T-cell (primary cell): ENCODE measurements around the gene KITLG. TPM values are rescaled to one million over a fixed set of nuclear protein-coding genes. Genes with fewer than 3 reads are reported as not detected.
"Not testable (repeated sequence)": the region's sequence is repeated elsewhere in the genome, so short reads cannot be mapped to it uniquely, and the experiment has no call there.

Experiments used
- ATAC-seq, 4 experiments: fragments of 200-7000 bp in 3 of 4; fragments of 150-1000 bp in 1 of 4; cut with Tn5 transposase; replicated peaks in 1 of 4; 1 replicate in 3 of 4; 2 replicates in 1 of 4; pipeline ENCODE4 v1.10.0; 2021; ENCODE audit warnings: moderate library complexity in 3 of 4, mild to moderate bottlenecking in 2 of 4, moderate number of reproducible peaks in 1 of 4
- CTCF ChIA-PET, 2 donors: fragments of 300-600 bp; sonication (Branson Sonifier 250); formaldehyde crosslinking; loops; one replicate each; lab custom pipeline; 2022; ENCODE audit warnings: antibody characterized with exemption in 2 of 2; lab: Charles Lee
- POLR2A ChIA-PET, 2 donors: fragments of 300-600 bp; sonication (Branson Sonifier 250); formaldehyde crosslinking; loops; one replicate each; lab custom pipeline; 2022; ENCODE audit warnings: antibody characterized with exemption in 2 of 2; lab: Charles Lee
- DNase-seq, 35 experiments: peaks; one replicate each; pipeline versions ENCODE4 v3.0.0 to v3.0.0-alpha.2; 2013 to 2023
- H3K27ac ChIP-seq: one replicate; pipeline ENCODE4 v1.5.1; 2013; ENCODE audit warnings: low read length
- H3K27me3 ChIP-seq, 2 experiments: replicated peaks in 1 of 2; 1 replicate in 1 of 2; 2 replicates in 1 of 2; pipeline versions ENCODE4 v1.6.1 to v1.7.0; 2013; ENCODE audit warnings: low read length in 1 of 2, mixed read lengths in 1 of 2; ENCODE audit not compliant: control insufficient read depth in 2 of 2, insufficient read depth in 2 of 2; ENCODE audit errors: extremely low read depth in 1 of 2
- H3K36me3 ChIP-seq, 2 donors: 1 replicate in 1 of 2; 2 replicates in 1 of 2; pipeline versions ENCODE4 v1.6.1 to v1.7.0; 2013; ENCODE audit warnings: low read length in 1 of 2; ENCODE audit not compliant: control insufficient read depth in 2 of 2, insufficient read depth in 1 of 2; ENCODE audit errors: extremely low read depth in 1 of 2
- H3K4me1 ChIP-seq, 2 experiments: 1 replicate in 1 of 2; 2 replicates in 1 of 2; pipeline versions ENCODE4 v1.6.1 to v1.7.0; 2013; ENCODE audit warnings: low read length in 2 of 2, mixed read lengths in 1 of 2; ENCODE audit not compliant: insufficient read depth in 2 of 2, control insufficient read depth in 1 of 2; ENCODE audit errors: extremely low read depth in 1 of 2
- H3K4me3 ChIP-seq, 2 donors: 1 replicate in 1 of 2; 2 replicates in 1 of 2; pipeline versions ENCODE4 v1.5.1 to v1.7.0; 2013; ENCODE audit warnings: mild to moderate bottlenecking in 2 of 2, low read length in 1 of 2, moderate library complexity in 1 of 2; ENCODE audit not compliant: control insufficient read depth in 1 of 2; ENCODE audit errors: extremely low read depth in 1 of 2
- H3K9me3 ChIP-seq: 2 replicates; pipeline ENCODE4 v1.7.0; 2013
- H3K27ac Mint-ChIP-seq, 2 donors: one replicate each; pipeline ENCODE4 v1.8.0; 2020 to 2021; ENCODE audit warnings: mild to moderate bottlenecking in 2 of 2, mixed read lengths in 2 of 2
- H3K27me3 Mint-ChIP-seq, 2 donors: one replicate each; pipeline ENCODE4 v1.8.0; 2021 to 2022; ENCODE audit warnings: mixed read lengths in 2 of 2
- H3K36me3 Mint-ChIP-seq: one replicate; pipeline ENCODE4 v1.8.0; 2021; ENCODE audit warnings: mixed read lengths
- H3K4me1 Mint-ChIP-seq, 3 donors: one replicate each; pipeline ENCODE4 v1.8.0; 2020 to 2022; ENCODE audit warnings: mixed read lengths in 3 of 3, mild to moderate bottlenecking in 1 of 3
- H3K4me3 Mint-ChIP-seq, 3 donors: one replicate each; pipeline ENCODE4 v1.8.0; 2020 to 2022; ENCODE audit warnings: mild to moderate bottlenecking in 3 of 3, mixed read lengths in 3 of 3, moderate library complexity in 3 of 3
- H3K9me3 Mint-ChIP-seq, 3 donors: one replicate each; pipeline ENCODE4 v1.8.0; 2020 to 2022; ENCODE audit warnings: mixed read lengths in 3 of 3
- WGBS: methylation state at CpG from one replicate; pipeline ENCODE4 v1.1.5; 2013; ENCODE audit warnings: missing lambda C conversion rate; ENCODE audit not compliant: insufficient coverage; 5-methylcytosine and 5-hydroxymethylcytosine counted together
- total RNA-seq, 35 experiments: library from RNA in 6 of 35; stranded (reverse) in 6 of 35; fragments of 120-200 nt in 1 of 35; gene quantifications; one replicate each; pipeline versions ENCODE4 v1.2.1 to v1.2.4 and lab custom pipeline; 2013 to 2026

The KITLG gene
- total RNA-seq, 5 donors from 2014 or later (not counting 1 experiment from before 2014, with no cell fraction given): 0.16 to 0.66 (median 0.29) TPM; not detected in 2

GRCh38 chr12:88509347-88509746 lies 70.9 kb downstream of the KITLG start:
- Mint-ChIP-seq H3K36me3 (no peaks in the 10 kb centered on the region), H3K4me1 (no peaks in the 10 kb centered on the region), H3K4me3 (no peak overlapping the region), H3K27me3 (no peaks in the 10 kb centered on the region), H3K9me3 (no peaks in the 10 kb centered on the region), H3K27ac (no peak overlapping the region)
- WGBS: no CpG with 5 or more reads among the region's 5 CpGs
- Histone ChIP-seq H3K4me1 (no peaks in the 10 kb centered on the region), H3K27me3 (no peaks in the 10 kb centered on the region), H3K36me3 (no peaks in the 10 kb centered on the region), H3K27ac (no peak overlapping the region), H3K9me3 (no peaks in the 10 kb centered on the region), H3K4me3 (no peak overlapping the region)
- ATAC-seq (no peak), DNase-seq (no peak)
- POLR2A ChIA-PET: interaction anchor here in 1 of 2 donors (0.6 kb wide), 1 partner anchor 1673 kb away, joined by 3 read pairs; no protein-coding TSS in a partner anchor
- CTCF ChIA-PET: no interaction called here

DNA sequence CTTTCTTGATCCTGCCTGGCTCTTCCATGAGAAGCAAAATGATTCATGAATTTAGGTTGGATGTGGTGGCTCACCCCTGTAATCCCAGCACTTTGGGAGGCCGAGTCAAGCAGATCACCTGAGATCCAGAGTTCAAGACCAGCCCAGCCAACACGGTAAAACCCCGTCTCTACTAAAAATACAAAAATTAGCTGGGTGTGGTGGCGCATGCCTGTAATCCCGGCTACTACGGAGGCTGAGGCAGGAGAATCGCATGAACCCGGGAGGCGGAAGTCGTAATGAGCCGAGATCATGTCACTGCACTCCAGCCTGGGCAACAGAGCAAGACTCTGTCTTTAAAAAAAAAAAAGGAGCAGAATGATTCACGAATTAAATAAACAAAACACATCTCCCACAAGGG lies 72.4 kb downstream of the KITLG start:
- H3K27ac Mint-ChIP-seq, H3K27me3 ChIP-seq, H3K9me3 ChIP-seq, ATAC-seq, H3K36me3 ChIP-seq, POLR2A ChIA-PET, CTCF ChIA-PET, H3K4me3 ChIP-seq, H3K27ac ChIP-seq, H3K4me3 Mint-ChIP-seq, H3K4me1 Mint-ChIP-seq, H3K36me3 Mint-ChIP-seq, DNase-seq, H3K27me3 Mint-ChIP-seq, H3K4me1 ChIP-seq, H3K9me3 Mint-ChIP-seq: not testable (repeated sequence)
- WGBS: 95% methylated on average over 10 of the region's 12 CpGs

- CTCF ChIA-PET: no interaction called here
- Mint-ChIP-seq H3K9me3 (no peaks in the 10 kb centered on the region), H3K4me3 (no peak overlapping the region), H3K36me3 (no peaks in the 10 kb centered on the region), H3K27me3 (no peaks in the 10 kb centered on the region), H3K27ac (no peak overlapping the region), H3K4me1 (no peaks in the 10 kb centered on the region)
- H3K4me3 ChIP-seq: no peak overlapping the region
- H3K36me3 ChIP-seq: no peaks in the 10 kb centered on the region
- no peaks in the 10 kb centered on the region for H3K27me3 ChIP-seq
- DNase-seq (no peak), ATAC-seq (no peak)
- H3K27ac ChIP-seq: no peak overlapping the region
- no CpG with 5 or more reads among the region's 1 CpG for WGBS
- no peaks in the 10 kb centered on the region for H3K9me3 ChIP-seq
- POLR2A ChIA-PET: no interaction called here
- no peaks in the 10 kb centered on the region for H3K4me1 ChIP-seq
Measured at GRCh38 chr12:88507270-88507669, 73.0 kb downstream of the KITLG start.

DNA sequence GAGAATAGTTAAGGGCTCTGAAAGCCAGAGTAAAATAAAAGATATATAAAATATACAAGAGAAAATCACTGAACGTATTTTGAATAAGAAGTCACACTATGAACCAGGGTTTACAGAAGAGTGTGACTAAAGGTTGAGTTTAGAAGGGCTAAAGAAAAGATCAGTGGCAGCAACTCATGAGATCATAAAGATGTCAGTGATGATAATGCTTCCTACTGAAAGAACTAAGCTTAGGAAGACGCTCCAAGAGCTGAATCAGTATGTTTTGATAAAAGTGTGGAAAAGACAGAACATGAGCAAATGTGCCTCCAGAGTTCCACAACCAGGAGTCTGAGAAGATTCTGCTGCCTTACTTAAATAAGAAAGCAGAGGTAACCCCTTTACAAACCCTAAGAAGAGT lies 74.6 kb downstream of the KITLG start:
- POLR2A ChIA-PET: no interaction called here

GRCh38 chr12:88503281-88503703 lies 77.0 kb downstream of the KITLG start:
- no peaks in the 10 kb centered on the region for H3K27me3 Mint-ChIP-seq
- Histone ChIP-seq H3K4me3 (no peak overlapping the region), H3K27me3 (no peaks in the 10 kb centered on the region), H3K4me1 (no peaks in the 10 kb centered on the region), H3K27ac (no peak overlapping the region), H3K36me3 (no peaks in the 10 kb centered on the region), H3K9me3 (no peaks in the 10 kb centered on the region)
- WGBS: no CpG with 5 or more reads among the region's 3 CpGs
- H3K4me1 Mint-ChIP-seq: no peaks in the 10 kb centered on the region
- peaks cover 0 to 12% (median 10%) of the 10 kb centered on the region in 3 donors for H3K9me3 Mint-ChIP-seq
- H3K36me3 Mint-ChIP-seq: no peaks in the 10 kb centered on the region
- no peak overlapping the region for H3K27ac Mint-ChIP-seq
- no peak for DNase-seq
- CTCF ChIA-PET: no interaction called here
- no peak overlapping the region for H3K4me3 Mint-ChIP-seq
- POLR2A ChIA-PET: no interaction called here
- ATAC-seq: no peak

More for the DNA sequence above, 74.6 kb downstream of the KITLG start:
- CTCF ChIA-PET: no interaction called here
- H3K36me3 Mint-ChIP-seq: no peaks in the 10 kb centered on the region
- DNase-seq: no peak
- no peaks in the 10 kb centered on the region for H3K27me3 ChIP-seq
- H3K36me3 ChIP-seq: no peaks in the 10 kb centered on the region
- H3K4me3 ChIP-seq: no peak overlapping the region
- H3K27ac Mint-ChIP-seq: no peak overlapping the region
- H3K9me3 Mint-ChIP-seq: no peaks in the 10 kb centered on the region
- H3K27me3 Mint-ChIP-seq: no peaks in the 10 kb centered on the region
- no peak for ATAC-seq
- no peaks in the 10 kb centered on the region for H3K4me1 ChIP-seq
- WGBS: 80% methylated on average over 1 of the region's 2 CpGs
- no peaks in the 10 kb centered on the region for H3K9me3 ChIP-seq
- H3K27ac ChIP-seq: no peak overlapping the region
- H3K4me3 Mint-ChIP-seq: no peak overlapping the region
- no peaks in the 10 kb centered on the region for H3K4me1 Mint-ChIP-seq

GRCh38 chr12:88501972-88502938 lies 78.0 kb downstream of the KITLG start:
- CTCF ChIA-PET: no interaction called here
- WGBS: no CpG with 5 or more reads among the region's 5 CpGs

More at GRCh38 chr12:88501972-88502938, 78.0 kb downstream of the KITLG start:
- no peaks in the 10 kb centered on the region for H3K36me3 ChIP-seq
- H3K27me3 ChIP-seq: no peaks in the 10 kb centered on the region
- Mint-ChIP-seq H3K4me3 (no peak overlapping the region), H3K4me1 (no peaks in the 10 kb centered on the region), H3K27me3 (no peaks in the 10 kb centered on the region), H3K27ac (no peak overlapping the region), H3K9me3 (peaks cover 0 to 12% (median 12%) of the 10 kb centered on the region in 3 donors), H3K36me3 (no peaks in the 10 kb centered on the region)
- H3K4me1 ChIP-seq: no peaks in the 10 kb centered on the region
- POLR2A ChIA-PET: no interaction called here
- no peak overlapping the region for H3K27ac ChIP-seq
- ATAC-seq (no peak), DNase-seq (no peak)
- no peak overlapping the region for H3K4me3 ChIP-seq
- H3K9me3 ChIP-seq: no peaks in the 10 kb centered on the region
